GM12878 (cell line): ENCODE data around the gene VSX1. TPM values are rescaled to one million over a fixed set of nuclear protein-coding genes. Genes with fewer than 3 reads are reported as not detected.

Experiments used
- ATF3 ChIP-seq: IDR thresholded peaks from 2 replicates; pipeline ENCODE4 v1.6.1; 2011; ENCODE audit warnings: low read depth, mild to moderate bottlenecking, low read length, moderate library complexity, borderline replicate concordance; ENCODE audit errors: extremely low read depth
- BCLAF1 ChIP-seq: fragments of 450-650 bp; IDR thresholded peaks from 2 replicates; pipeline ENCODE4 v1.6.1; 2017; ENCODE audit warnings: antibody characterized with exemption, mild to moderate bottlenecking, moderate library complexity
- CEBPZ ChIP-seq: fragments of 150-350 bp; IDR thresholded peaks from 2 replicates; pipeline ENCODE4 v1.6.1; 2016; ENCODE audit warnings: low read depth, low read length
- CREB1 ChIP-seq: IDR thresholded peaks from 2 replicates; pipeline ENCODE4 v1.6.1; 2012; ENCODE audit warnings: low read depth, mild to moderate bottlenecking, inconsistent platforms
- E2F4 ChIP-seq: IDR thresholded peaks from 2 replicates; pipeline ENCODE4 v1.6.1; 2012; ENCODE audit warnings: low read depth, low read length, improper control_type of control experiment
- EGR1 ChIP-seq, 2 experiments: IDR thresholded peaks; 1 replicate in 1 of 2; 2 replicates in 1 of 2; pipeline ENCODE4 v1.6.1; 2011 to 2012; ENCODE audit warnings: low read depth in 2 of 2, low read length in 2 of 2, borderline replicate concordance in 1 of 2, mild to moderate bottlenecking in 1 of 2, moderate library complexity in 1 of 2
- FOS ChIP-seq: IDR thresholded peaks from 3 replicates; pipeline ENCODE4 v1.6.1; 2011; ENCODE audit warnings: borderline replicate concordance; ENCODE audit not compliant: insufficient read length; ENCODE audit errors: extremely low read depth
- GABPA ChIP-seq: IDR thresholded peaks from 2 replicates; pipeline ENCODE4 v1.6.1; 2014; ENCODE audit warnings: antibody characterized with exemption, low read depth, mild to moderate bottlenecking, inconsistent platforms
- HCFC1 ChIP-seq: fragments of 150-350 bp; IDR thresholded peaks from 2 replicates; pipeline ENCODE4 v1.6.1; 2014; ENCODE audit warnings: low read length
- HSF1 ChIP-seq: fragments of 150-350 bp; IDR thresholded peaks from 2 replicates; pipeline ENCODE4 v1.6.1; 2014; ENCODE audit warnings: mild to moderate bottlenecking, low read depth, low read length
- IRF4 ChIP-seq: IDR thresholded peaks from 2 replicates; pipeline ENCODE4 v1.6.1; 2011; ENCODE audit warnings: low read depth, low read length
- KLF5 ChIP-seq: fragments of 450-650 bp; IDR thresholded peaks from 2 replicates; pipeline ENCODE4 v1.6.1; 2014; ENCODE audit warnings: mild to moderate bottlenecking; ENCODE audit not compliant: partially characterized antibody
- LARP7 ChIP-seq: fragments of 450-650 bp; IDR thresholded peaks from 2 replicates; pipeline ENCODE4 v1.6.1; 2017; ENCODE audit warnings: mild to moderate bottlenecking
- MAX ChIP-seq: IDR thresholded peaks from 2 replicates; pipeline ENCODE4 v1.6.1; 2012; ENCODE audit warnings: low read depth, low read length, improper control_type of control experiment
- NFYB ChIP-seq: IDR thresholded peaks from 2 replicates; pipeline ENCODE4 v1.6.1; 2011; ENCODE audit warnings: low read depth, mild to moderate bottlenecking, low read length, improper control_type of control experiment, moderate library complexity; ENCODE audit not compliant: insufficient read depth
- PAX8 ChIP-seq: fragments of 450-650 bp; IDR thresholded peaks from 2 replicates; pipeline ENCODE4 v1.6.1; 2017; ENCODE audit warnings: mild to moderate bottlenecking, moderate library complexity
- USF2 ChIP-seq: IDR thresholded peaks from 2 replicates; pipeline ENCODE4 v1.6.1; 2011; ENCODE audit warnings: low read depth, low read length, improper control_type of control experiment, borderline replicate concordance
- ZNF217 ChIP-seq: fragments of 450-650 bp; IDR thresholded peaks from 2 replicates; pipeline ENCODE4 v1.6.1; 2017; ENCODE audit warnings: antibody characterized with exemption, mild to moderate bottlenecking
- polyA plus RNA-seq, 11 experiments: library from polyadenylated mRNA; depleted of rRNA in 4 of 11; unstranded in 6 of 11; stranded (reverse) in 5 of 11; fragments of >200 nt; fragmentation: Nextera tagmentation in 4 of 11; fragmentation: Illumina TruSeq in 1 of 11; extraction: Ambion mirVana in 4 of 11; extraction: Trizol in 1 of 11; gene quantifications; 1 replicate in 1 of 11; 2 replicates in 10 of 11; pipeline versions ENCODE4 v1.2.1 to v1.2.3, GENCODE V29; 2011 to 2016; ENCODE audit warnings: inconsistent platforms in 2 of 11, missing spikeins in 2 of 11, low read depth in 1 of 11
- total RNA-seq, 4 experiments: library from RNA; depleted of rRNA in 3 of 4; stranded (reverse); fragments of >200 nt in 3 of 4; fragmentation: Illumina TruSeq in 1 of 4; extraction: Trizol in 1 of 4; gene quantifications; 2 replicates each; pipeline versions ENCODE4 v1.2.1 to v1.2.3, GENCODE V29; 2013 to 2021

Gene VSX1
- total and polyA plus RNA-seq, 10 of the 15 experiments (the other 5 are each of a cell fraction or from before 2014, with no cell fraction given) = 0.05 TPM; not detected in 9

GRCh38 chr20:25058051-25058846, 23.7 kb downstream of the VSX1 start, which contains the start of gene ACSS1 (continued):
- TF ChIP-seq BCLAF1 (no peak), PAX8 (no peak), USF2 (no peak), ATF3 (no peak), LARP7 (peak; percentile 36; the same call in 1 of the 2 replicates), CREB1 (no peak), ZNF217 (no peak), KLF5 (peak; percentile 6), FOS (no peak), NFYB (no peak), CEBPZ (no peak), GABPA (no peak), EGR1 (IDR thresholded peaks at IDR 0.05; ENCODE audit: borderline replicate concordance in 1 of 2, low read depth in 2 of 2, low read length in 2 of 2) (0 out of 3 replicates have a peak, but pooled peaks of 1 of the 2 experiments have one; percentile 10), HSF1 (no peak), MAX (peak; percentile 95), HCFC1 (no peak), E2F4 (no peak), IRF4 (0 out of 2 replicates have a peak, but pooled peaks have one; percentile 38)
